ENCODE measurements around the gene MNX1.

MNX1 gene

GRCh38 chr7:156998988-156999957, 11.2 kb downstream of the MNX1 start:
- no peak for TF ChIP-seq CTCF (conservative IDR thresholded peaks at IDR 0.05)
- peak overlapping the region; percentile 83 for H3K27ac ChIP-seq

DNA sequence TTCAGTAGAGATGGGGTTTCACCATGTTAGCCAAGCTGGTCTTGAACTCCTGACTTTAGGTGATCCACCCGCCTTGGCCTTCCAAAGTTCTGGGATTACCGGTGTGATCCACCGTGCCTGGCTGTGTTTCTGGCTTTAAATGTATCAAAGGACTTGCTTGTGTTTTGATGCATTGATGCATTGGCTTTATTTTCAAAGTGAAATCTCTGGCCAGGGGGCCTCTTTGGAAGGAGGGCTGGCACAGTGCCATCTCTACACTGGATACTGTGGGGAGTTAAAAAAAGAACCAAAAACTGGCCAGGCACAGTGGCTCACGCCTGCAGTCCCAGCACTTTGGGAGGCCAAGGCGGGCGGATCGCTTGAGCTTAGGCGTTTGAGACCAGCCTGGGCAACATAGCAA, 16.0 kb downstream of the MNX1 start:
- no peak overlapping the region for H3K27ac ChIP-seq
- TF ChIP-seq CTCF (conservative IDR thresholded peaks at IDR 0.05) = no peak

DNA sequence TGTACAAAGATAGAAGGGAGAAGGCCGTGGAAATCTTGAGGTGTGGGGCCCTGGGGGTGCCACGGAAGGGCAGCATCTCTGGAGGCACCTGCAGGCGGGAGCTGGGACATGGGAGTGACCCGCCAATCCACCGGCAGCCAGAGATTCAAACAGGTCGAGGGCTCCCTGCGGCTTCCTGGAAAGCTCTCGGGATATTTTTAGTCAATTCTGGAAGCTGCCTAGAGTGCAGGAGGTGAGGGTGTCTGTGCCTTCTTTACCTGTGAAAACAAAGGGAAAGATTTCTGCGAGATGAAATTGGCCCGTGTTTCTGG, 16.6 kb downstream of the MNX1 start:
- no peak for TF ChIP-seq CTCF (conservative IDR thresholded peaks at IDR 0.05)
- H3K27ac ChIP-seq = no peak overlapping the region

GRCh38 chr7:156993021-156993924, 17.2 kb downstream of the MNX1 start:
- no peak for TF ChIP-seq CTCF (conservative IDR thresholded peaks at IDR 0.05)

GRCh38 chr7:156989766-156990535, 20.5 kb downstream of the MNX1 start:
- TF ChIP-seq CTCF (conservative IDR thresholded peaks at IDR 0.05) = no peak
- no peak overlapping the region for H3K27ac ChIP-seq

More at GRCh38 chr7:156993021-156993924, 17.2 kb downstream of the MNX1 start:
- H3K27ac ChIP-seq = no peak overlapping the region

- TF ChIP-seq CTCF (conservative IDR thresholded peaks at IDR 0.05) = no peak
Observed at GRCh38 chr7:156988343-156989185, 21.9 kb downstream of the MNX1 start.

More at GRCh38 chr7:156988343-156989185, 21.9 kb downstream of the MNX1 start:
- H3K27ac ChIP-seq = no peak overlapping the region

Data from VCaP (cell line).